H1 (cell line): ENCODE data around the gene MYO1D. TPM values are rescaled to one million over a fixed set of nuclear protein-coding genes. Genes with fewer than 3 reads are reported as not detected.

Experiments
- CTCF ChIA-PET: fragments of 300-600 bp; sonication (Branson Sonifier 250); formaldehyde crosslinking; loops from one replicate; lab custom pipeline; 2021; ENCODE audit not compliant: partially characterized antibody; lab: Charles Lee
- POLR2A ChIA-PET: fragments of 300-600 bp; sonication (Branson Sonifier 250); formaldehyde crosslinking; loops from one replicate; lab custom pipeline; 2021; ENCODE audit warnings: inconsistent platforms; ENCODE audit not compliant: partially characterized antibody; lab: Charles Lee
- DNase-seq, 2 experiments: peaks; one replicate each; pipeline versions ENCODE4 v3.0.0 to v3.0.0-alpha.2; 2010 to 2022; ENCODE audit warnings: low spot score in 2 of 2, low read depth in 1 of 2, mixed read lengths in 1 of 2
- FAIRE-seq: peaks from 2 replicates; lab custom pipeline; 2011; peaks lifted over from hg19 to GRCh38; lab: Jason Lieb, UNC
- H2AFZ ChIP-seq: 2 replicates; pipeline ENCODE4 v1.8.1; 2012; ENCODE audit warnings: low read length, inconsistent platforms
- H2AK5ac ChIP-seq: 2 replicates; pipeline ENCODE4 v1.6.1; 2013; ENCODE audit warnings: low read depth, low read length
- H2BK120ac ChIP-seq: replicated peaks from 2 replicates; pipeline ENCODE3; 2013; ENCODE audit warnings: low read depth, low read length, inconsistent platforms
- H2BK12ac ChIP-seq: 2 replicates; pipeline ENCODE4 v1.6.1; 2013; ENCODE audit warnings: low read depth, low read length
- H2BK15ac ChIP-seq: 2 replicates; pipeline ENCODE4 v1.6.1; 2013; ENCODE audit warnings: low read length
- H2BK20ac ChIP-seq: 2 replicates; pipeline ENCODE4 v1.6.1; 2013; ENCODE audit warnings: low read length
- H2BK5ac ChIP-seq: 2 replicates; pipeline ENCODE4 v1.6.1; 2013; ENCODE audit warnings: low read depth, low read length
- H3K14ac ChIP-seq: 2 replicates; pipeline ENCODE4 v1.6.1; 2013; ENCODE audit warnings: inconsistent platforms; ENCODE audit not compliant: insufficient read length
- H3K18ac ChIP-seq: 2 replicates; pipeline ENCODE4 v1.6.1; 2013; ENCODE audit warnings: low read length; ENCODE audit errors: extremely low read depth
- H3K23ac ChIP-seq: 2 replicates; pipeline ENCODE4 v1.6.1; 2013; ENCODE audit warnings: inconsistent platforms; ENCODE audit not compliant: insufficient read length
- H3K23me2 ChIP-seq: 2 replicates; pipeline ENCODE4 v1.6.1; 2013; ENCODE audit warnings: low read depth, low read length
- H3K27ac ChIP-seq: 2 replicates; pipeline ENCODE4 v1.6.1; 2011; ENCODE audit warnings: low read depth, low read length, inconsistent platforms
- H3K27me3 ChIP-seq, 4 experiments: replicated peaks in 1 of 4; 1 replicate in 1 of 4; 2 replicates in 3 of 4; pipeline versions ENCODE4 v1.6.1 to v1.8.1; 2011 to 2013; ENCODE audit warnings: low read length in 3 of 4, mild to moderate bottlenecking in 3 of 4, inconsistent platforms in 2 of 4, mixed read lengths in 2 of 4, moderate library complexity in 1 of 4; ENCODE audit not compliant: control insufficient read depth in 3 of 4, insufficient read depth in 3 of 4; ENCODE audit errors: extremely low read depth in 1 of 4
- H3K36me3 ChIP-seq, 4 experiments: 2 replicates each; pipeline versions ENCODE4 v1.6.1 to v1.8.1; 2011 to 2013; ENCODE audit warnings: mild to moderate bottlenecking in 4 of 4, low read length in 3 of 4, moderate library complexity in 2 of 4, control low read depth in 1 of 4, inconsistent platforms in 1 of 4; ENCODE audit not compliant: insufficient read depth in 4 of 4, control insufficient read depth in 2 of 4
- H3K4ac ChIP-seq: replicated peaks from 2 replicates; pipeline ENCODE3; 2013; ENCODE audit warnings: low read length, low read depth, mixed read lengths, inconsistent platforms; ENCODE audit not compliant: insufficient read length
- H3K4me1 ChIP-seq, 4 experiments: replicated peaks in 1 of 4; 1 replicate in 1 of 4; 2 replicates in 3 of 4; pipeline versions ENCODE4 v1.6.1 to v1.8.1; 2011 to 2013; ENCODE audit warnings: low read length in 3 of 4, inconsistent platforms in 2 of 4, mixed read lengths in 1 of 4; ENCODE audit not compliant: insufficient read depth in 4 of 4, control insufficient read depth in 3 of 4
- H3K4me2 ChIP-seq, 2 experiments: 2 replicates each; pipeline versions ENCODE4 v1.6.1 to v1.8.1; 2011 to 2013; ENCODE audit warnings: low read depth in 2 of 2, low read length in 2 of 2, control low read depth in 1 of 2, inconsistent platforms in 1 of 2, mild to moderate bottlenecking in 1 of 2; ENCODE audit not compliant: insufficient read depth in 1 of 2
- H3K4me3 ChIP-seq, 4 experiments: fragments of 200-600, 300-600 bp in 1 of 4; sonication (generic), shearing (Covaris generic), sonication (Bioruptor Twin) in 1 of 4; 2 replicates each; pipeline versions ENCODE4 v1.5.1 to v1.8.1; 2011 to 2016; ENCODE audit warnings: low read length in 4 of 4, low read depth in 3 of 4, control low read depth in 2 of 4, inconsistent platforms in 2 of 4, mild to moderate bottlenecking in 2 of 4, mixed read lengths in 1 of 4, moderate library complexity in 1 of 4; ENCODE audit not compliant: insufficient read depth in 2 of 4; ENCODE audit errors: extremely low read depth in 1 of 4
- H3K56ac ChIP-seq: replicated peaks from 2 replicates; pipeline ENCODE3; 2013; ENCODE audit warnings: low read depth, mild to moderate bottlenecking, mixed read lengths, low read length, inconsistent platforms; ENCODE audit not compliant: insufficient read length
- H3K79me1 ChIP-seq: 2 replicates; pipeline ENCODE4 v1.6.1; 2013; ENCODE audit warnings: low read depth, low read length, control low read depth
- H3K79me2 ChIP-seq, 2 experiments: 2 replicates each; pipeline versions ENCODE4 v1.6.1 to v1.8.1; 2012 to 2013; ENCODE audit warnings: low read length in 2 of 2, mild to moderate bottlenecking in 2 of 2, inconsistent platforms in 1 of 2; ENCODE audit not compliant: insufficient read depth in 2 of 2, control insufficient read depth in 1 of 2
- H3K9ac ChIP-seq, 4 experiments: replicated peaks in 1 of 4; 1 replicate in 1 of 4; 2 replicates in 3 of 4; pipeline versions ENCODE4 v1.6.1 to v1.8.1; 2011 to 2013; ENCODE audit warnings: low read depth in 3 of 4, low read length in 3 of 4, control low read depth in 2 of 4, mild to moderate bottlenecking in 2 of 4, moderate library complexity in 2 of 4, inconsistent platforms in 1 of 4; ENCODE audit errors: extremely low read depth in 1 of 4
- H3K9me3 ChIP-seq, 2 experiments: 2 replicates each; pipeline versions ENCODE4 v1.6.1 to v1.8.1; 2012 to 2013; ENCODE audit warnings: mild to moderate bottlenecking in 2 of 2, moderate library complexity in 2 of 2, control low read depth in 1 of 2, inconsistent platforms in 1 of 2, low read depth in 1 of 2, low read length in 1 of 2, mixed read lengths in 1 of 2; ENCODE audit not compliant: insufficient read depth in 2 of 2
- H4K20me1 ChIP-seq, 2 experiments: replicated peaks in 1 of 2; 2 replicates each; pipeline versions ENCODE3 to v1.8.1; 2011 to 2013; ENCODE audit warnings: inconsistent platforms in 2 of 2, low read length in 2 of 2, mild to moderate bottlenecking in 1 of 2; ENCODE audit not compliant: insufficient read depth in 2 of 2, control insufficient read depth in 1 of 2
- H4K5ac ChIP-seq: 2 replicates; pipeline ENCODE4 v1.6.1; 2013; ENCODE audit warnings: low read length, low read depth, mixed read lengths, inconsistent platforms; ENCODE audit not compliant: insufficient read length
- H4K8ac ChIP-seq: 2 replicates; pipeline ENCODE4 v1.8.0; 2013; ENCODE audit warnings: mild to moderate bottlenecking, moderate library complexity, low read length, inconsistent platforms; ENCODE audit not compliant: insufficient read depth; ENCODE audit errors: extremely low read depth
- H4K91ac ChIP-seq: replicated peaks from 2 replicates; pipeline ENCODE3; 2013; ENCODE audit warnings: low read length, mixed read lengths, inconsistent platforms; ENCODE audit not compliant: insufficient read length
- ASH2L ChIP-seq: fragments of 200-600, 300-600 bp; sonication (generic); IDR thresholded peaks from one replicate; pipeline ENCODE4 v1.7.1; 2017; ENCODE audit warnings: low read length
- CREB1 ChIP-seq: IDR thresholded peaks from 2 replicates; pipeline ENCODE4 v1.6.1; 2012; ENCODE audit warnings: inconsistent platforms
- CTBP2 ChIP-seq: IDR thresholded peaks from 2 replicates; pipeline ENCODE4 v1.7.0; 2011; ENCODE audit warnings: borderline replicate concordance, mild to moderate bottlenecking, moderate library complexity, mixed read lengths, low read length; ENCODE audit not compliant: insufficient read depth, insufficient read length
- E2F6 ChIP-seq: IDR thresholded peaks from 2 replicates; pipeline ENCODE4 v1.6.1; 2012; ENCODE audit warnings: inconsistent platforms
- EP300 ChIP-seq, 2 experiments: IDR thresholded peaks; 1 replicate in 1 of 2; 2 replicates in 1 of 2; pipeline ENCODE4 v1.6.1; 2011 to 2012; ENCODE audit warnings: low read depth in 2 of 2, low read length in 2 of 2, mild to moderate bottlenecking in 2 of 2, borderline replicate concordance in 1 of 2, inconsistent platforms in 1 of 2, moderate library complexity in 1 of 2
- EZH2 ChIP-seq: fragments of 200-600 bp; sonication (generic); IDR thresholded peaks from 2 replicates; pipeline ENCODE4 v1.7.1; 2012; ENCODE audit warnings: low read depth, mild to moderate bottlenecking, moderate library complexity, low read length, inconsistent platforms; ENCODE audit not compliant: severe bottlenecking
- GABPA ChIP-seq: IDR thresholded peaks from 2 replicates; pipeline ENCODE4 v1.6.1; 2011; ENCODE audit warnings: mild to moderate bottlenecking, low read length, moderate library complexity, borderline replicate concordance; ENCODE audit not compliant: insufficient read depth
- JUND ChIP-seq: IDR thresholded peaks from 2 replicates; pipeline ENCODE4 v1.6.1; 2011; ENCODE audit warnings: mild to moderate bottlenecking, improper control_type of control experiment, low read length
- KDM1A ChIP-seq: fragments of 200-600, 300-600 bp; sonication (generic); IDR thresholded peaks from 2 replicates; pipeline ENCODE4 v1.7.1; 2016; ENCODE audit warnings: mild to moderate bottlenecking, low read length, borderline replicate concordance
- KDM5A ChIP-seq: fragments of 200-600 bp; IDR thresholded peaks from 2 replicates; pipeline ENCODE4 v1.7.1; 2012; ENCODE audit warnings: mild to moderate bottlenecking, low read length, inconsistent platforms, mixed read lengths
- MAX ChIP-seq: IDR thresholded peaks from 2 replicates; pipeline ENCODE4 v1.6.1; 2012; ENCODE audit warnings: inconsistent platforms
- RNF2 ChIP-seq: fragments of 200-900, 300-1000 bp; sonication (generic); IDR thresholded peaks from 2 replicates; pipeline ENCODE4 v1.7.1; 2016; ENCODE audit warnings: borderline replicate concordance, low read depth, mild to moderate bottlenecking, antibody characterized with exemption, low read length; ENCODE audit not compliant: poor library complexity, severe bottlenecking; ENCODE audit errors: missing control alignments
- RXRA ChIP-seq: IDR thresholded peaks from 2 replicates; pipeline ENCODE4 v1.6.1; 2011; ENCODE audit warnings: low read depth, mild to moderate bottlenecking, low read length, moderate library complexity; ENCODE audit not compliant: insufficient read depth
- polyA plus RNA-seq, 7 experiments: library from polyadenylated mRNA; depleted of rRNA in 3 of 7; stranded (reverse) in 5 of 7; unstranded in 2 of 7; fragments of >200 nt in 5 of 7; fragments of 200-250 nt in 2 of 7; gene quantifications; 1 replicate in 5 of 7; 2 replicates in 1 of 7; 4 replicates in 1 of 7; pipeline versions ENCODE4 v1.2.1 to v1.2.3, GENCODE V29; 2011 to 2013; ENCODE audit warnings: missing spikeins in 2 of 7, mixed read lengths in 2 of 7
- total RNA-seq: library from RNA; stranded (reverse); fragmentation: NEBNext Ultra II Directional; extraction: Animal tissue kit (Norgen Biotek cat#: 25700); gene quantifications from 2 replicates; pipeline ENCODE4 v1.2.1, GENCODE V29; 2021

The MYO1D gene
- total and polyA plus RNA-seq, 2 of the 8 experiments (the other 6 are each of a cell fraction or from before 2014, with no cell fraction given), result 6.5 to 25.4 TPM

DNA sequence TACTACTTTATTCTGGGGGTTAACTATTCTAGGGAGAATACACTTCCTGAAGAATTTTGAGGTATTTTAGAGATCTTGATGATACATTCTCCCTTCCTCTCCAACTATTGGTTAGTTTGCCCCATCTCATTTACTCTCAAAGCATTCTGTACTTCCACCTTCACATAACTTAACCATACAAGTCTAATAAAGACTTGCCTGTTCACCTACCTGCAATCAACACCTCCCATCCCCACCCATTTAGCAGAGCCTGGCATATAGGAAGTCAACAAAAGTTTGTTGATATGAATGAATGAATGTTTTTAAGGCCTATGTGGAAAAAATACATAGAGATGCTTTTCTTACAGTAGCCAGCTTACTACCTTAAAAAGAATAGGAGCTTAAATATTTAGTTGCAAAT lies 50.8 kb downstream of the MYO1D start:
- H3K18ac ChIP-seq, result no peak overlapping the region
- FAIRE-seq, result no peak
- H2BK120ac ChIP-seq, result no peak overlapping the region
- no peaks in the 10 kb centered on the region for H4K20me1 ChIP-seq
- H3K4me1 ChIP-seq, result no peaks in the 10 kb centered on the region
- H2BK5ac ChIP-seq, result no peak overlapping the region
- H3K4me2 ChIP-seq, result no peak overlapping the region
- no peak overlapping the region for H2BK20ac ChIP-seq
- no peaks in the 10 kb centered on the region; the same call in 1 of the 2 replicates for H3K79me1 ChIP-seq
- no peak overlapping the region for H3K4me3 ChIP-seq
- H2AFZ ChIP-seq, result no peak overlapping the region
- H3K27ac ChIP-seq, result no peak overlapping the region
- H2BK12ac ChIP-seq, result no peak overlapping the region
- H3K4ac ChIP-seq, result no peak overlapping the region
- no peaks in the 10 kb centered on the region for H3K9me3 ChIP-seq
- CTCF ChIA-PET, result interaction anchor here (1.5 to 1.9 kb wide), 3 partner anchors 19 to 51 kb away, joined by 3 to 6 read pairs (median 4); partner anchors contain the start of gene MYO1D
- DNase-seq, result no peak
- no peaks in the 10 kb centered on the region for H3K27me3 ChIP-seq
- H3K14ac ChIP-seq, result no peak overlapping the region
- H3K56ac ChIP-seq, result no peak overlapping the region
- H3K23me2 ChIP-seq, result no peaks in the 10 kb centered on the region
- no peak overlapping the region for H3K9ac ChIP-seq
- no peak overlapping the region for H4K91ac ChIP-seq
- no peak overlapping the region for H3K23ac ChIP-seq
- H2BK15ac ChIP-seq, result no peak overlapping the region
- no peaks in the 10 kb centered on the region for H3K36me3 ChIP-seq
- no peak overlapping the region for H4K5ac ChIP-seq
- no peak overlapping the region for H2AK5ac ChIP-seq
- H4K8ac ChIP-seq, result no peak overlapping the region
- no peaks in the 10 kb centered on the region; a peak in 1 of 4 replicates for H3K79me2 ChIP-seq
- POLR2A ChIA-PET, result interaction anchor here (1.1 kb wide), 1 partner anchor 17 kb away, joined by 3 read pairs; no protein-coding TSS in a partner anchor
- TF ChIP-seq RXRA (no peak), EP300 (IDR thresholded peaks at IDR 0.05; ENCODE audit: borderline replicate concordance in 1 of 2, low read depth in 2 of 2, low read length in 2 of 2) (no peak), JUND (no peak), ASH2L (no peak), E2F6 (no peak), KDM1A (no peak), KDM5A (no peak), CTBP2 (no peak), GABPA (no peak), CREB1 (no peak), RNF2 (no peak), EZH2 (no peak), MAX (no peak)
